BE2C (cell line): Measurements from ENCODE around the gene BPIFB3.

Experiments used
- DNase-seq: peaks from one replicate; pipeline ENCODE4 v3.0.0-alpha.2; 2020
- H3K27me3 ChIP-seq: fragments of 250-450 bp; sonication (Bioruptor Pico); 2 replicates; pipeline ENCODE4 v1.5.1; 2020; ENCODE audit warnings: mild to moderate bottlenecking
- H3K36me3 ChIP-seq: fragments of 250-450 bp; sonication (Bioruptor Pico); 2 replicates; pipeline ENCODE4 v1.5.1; 2020; ENCODE audit warnings: mild to moderate bottlenecking
- H3K4me1 ChIP-seq: fragments of 250-450 bp; sonication (Bioruptor Pico); 2 replicates; pipeline ENCODE4 v1.5.1; 2020
- H3K4me3 ChIP-seq: 2 replicates; pipeline ENCODE4 v1.5.1; 2011; ENCODE audit warnings: low read depth, low read length
- H3K9me3 ChIP-seq: fragments of 250-450 bp; sonication (Bioruptor Pico); 2 replicates; pipeline ENCODE4 v1.5.1; 2020
- TF ChIP-seq, protein P1 (sequence below): IDR thresholded peaks from 2 replicates; pipeline ENCODE4 v1.5.1; 2012; ENCODE audit warnings: mild to moderate bottlenecking, low read depth, low read length

BPIFB3 gene

DNA sequence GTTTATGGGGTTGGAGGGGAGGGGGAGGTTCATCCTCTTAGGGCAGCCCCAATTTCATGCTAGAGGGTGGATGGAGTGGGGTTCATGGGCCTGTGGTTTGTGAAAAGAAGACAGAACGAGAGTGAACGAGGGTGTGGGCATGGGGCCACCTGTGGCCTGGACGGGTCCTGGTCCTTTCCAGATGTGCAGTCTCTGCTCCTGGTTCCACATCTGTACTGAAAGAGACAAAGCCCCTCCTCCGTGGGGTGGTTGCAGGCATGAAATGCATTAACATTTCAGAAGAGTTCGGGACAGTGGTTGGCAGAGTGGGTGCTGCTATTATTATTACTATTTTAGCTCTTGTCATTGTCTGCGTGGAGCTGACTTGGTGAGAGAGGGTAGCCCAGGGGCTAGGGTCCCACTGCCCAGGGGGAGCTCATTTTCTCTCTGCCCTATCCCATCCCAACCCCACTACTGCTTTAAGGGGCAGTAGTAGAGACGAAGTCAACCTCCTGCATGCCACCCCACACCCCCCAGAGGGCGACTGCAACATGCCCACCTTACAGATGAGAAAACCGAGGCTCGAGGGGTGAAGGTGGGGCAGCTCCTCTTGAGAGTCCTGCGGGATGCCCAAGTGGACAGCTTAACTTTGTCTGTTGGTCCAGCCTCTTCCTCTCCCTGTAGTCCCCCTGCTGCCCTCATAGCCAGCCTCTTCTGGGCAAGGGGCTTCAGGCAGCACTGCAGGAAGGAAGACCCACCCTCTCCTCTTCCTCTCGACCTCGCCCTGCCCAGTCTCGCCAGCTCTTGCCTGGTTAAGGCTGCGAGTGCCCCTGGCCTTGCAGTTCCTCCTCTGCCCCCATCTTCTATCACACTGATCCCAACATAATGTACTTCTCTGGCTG lies 37.8 kb upstream of the BPIFB3 start:
- Histone ChIP-seq H3K4me1 (no peaks in the 10 kb centered on the region), H3K27me3 (no peaks in the 10 kb centered on the region), H3K4me3 (no peak overlapping the region), H3K36me3 (no peaks in the 10 kb centered on the region), H3K9me3 (no peaks in the 10 kb centered on the region)
- no peak for DNase-seq
- TF ChIP-seq, protein P1, sequence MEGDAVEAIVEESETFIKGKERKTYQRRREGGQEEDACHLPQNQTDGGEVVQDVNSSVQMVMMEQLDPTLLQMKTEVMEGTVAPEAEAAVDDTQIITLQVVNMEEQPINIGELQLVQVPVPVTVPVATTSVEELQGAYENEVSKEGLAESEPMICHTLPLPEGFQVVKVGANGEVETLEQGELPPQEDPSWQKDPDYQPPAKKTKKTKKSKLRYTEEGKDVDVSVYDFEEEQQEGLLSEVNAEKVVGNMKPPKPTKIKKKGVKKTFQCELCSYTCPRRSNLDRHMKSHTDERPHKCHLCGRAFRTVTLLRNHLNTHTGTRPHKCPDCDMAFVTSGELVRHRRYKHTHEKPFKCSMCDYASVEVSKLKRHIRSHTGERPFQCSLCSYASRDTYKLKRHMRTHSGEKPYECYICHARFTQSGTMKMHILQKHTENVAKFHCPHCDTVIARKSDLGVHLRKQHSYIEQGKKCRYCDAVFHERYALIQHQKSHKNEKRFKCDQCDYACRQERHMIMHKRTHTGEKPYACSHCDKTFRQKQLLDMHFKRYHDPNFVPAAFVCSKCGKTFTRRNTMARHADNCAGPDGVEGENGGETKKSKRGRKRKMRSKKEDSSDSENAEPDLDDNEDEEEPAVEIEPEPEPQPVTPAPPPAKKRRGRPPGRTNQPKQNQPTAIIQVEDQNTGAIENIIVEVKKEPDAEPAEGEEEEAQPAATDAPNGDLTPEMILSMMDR: no peak

DNA sequence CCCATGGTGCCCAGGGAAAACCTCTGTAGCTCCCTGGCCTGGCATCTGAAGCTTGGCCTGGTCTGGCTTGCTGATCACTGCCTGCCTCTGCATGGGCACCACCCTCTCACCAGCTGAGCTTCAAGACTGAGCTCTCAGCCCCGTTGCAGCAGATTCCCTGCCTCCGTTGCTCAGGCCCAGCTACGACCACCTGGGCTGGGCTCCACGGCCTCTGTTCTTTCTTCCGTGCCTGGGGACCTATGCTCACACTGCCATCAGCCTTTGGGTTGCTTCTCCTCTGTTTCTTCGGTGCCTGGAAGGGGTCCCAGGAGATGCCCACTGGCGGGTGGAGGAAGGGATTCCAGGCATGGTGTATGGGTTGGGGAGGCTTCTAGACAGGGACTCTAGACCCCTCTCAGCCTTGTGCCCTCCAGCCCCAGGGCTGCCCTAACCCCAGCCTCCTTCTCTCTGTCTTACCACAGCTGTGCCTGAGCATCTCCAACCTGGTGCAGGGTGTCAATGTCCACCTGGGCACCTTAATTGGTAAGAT lies 37.1 kb upstream of the BPIFB3 start:
- H3K4me1 ChIP-seq: no peaks in the 10 kb centered on the region
- no peaks in the 10 kb centered on the region for H3K9me3 ChIP-seq
- no peaks in the 10 kb centered on the region for H3K27me3 ChIP-seq
- no peaks in the 10 kb centered on the region for H3K36me3 ChIP-seq
- no peak overlapping the region for H3K4me3 ChIP-seq
- TF ChIP-seq, protein P1: no peak
- no peak for DNase-seq

DNA sequence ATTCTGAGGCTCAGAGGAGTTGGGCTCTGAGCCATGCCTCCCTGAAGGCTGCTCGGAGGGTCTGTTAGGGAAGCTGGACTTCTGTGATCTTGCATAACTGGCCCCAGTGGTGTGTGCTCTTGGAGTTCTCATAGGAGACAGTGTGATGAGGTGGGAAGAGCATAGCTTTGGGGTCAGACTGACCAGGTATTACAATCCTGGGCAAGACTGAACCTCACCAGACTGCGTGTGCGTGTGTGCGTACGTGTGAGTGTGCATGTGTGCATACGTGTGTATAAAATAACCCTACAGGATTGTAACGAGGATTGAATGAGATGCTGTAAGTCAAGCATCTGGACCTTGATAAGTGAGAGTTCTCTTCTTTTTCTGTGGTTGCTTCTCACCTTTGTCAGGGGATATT lies 36.2 kb upstream of the BPIFB3 start:
- H3K4me3 ChIP-seq: no peak overlapping the region
- H3K36me3 ChIP-seq: no peaks in the 10 kb centered on the region
- H3K9me3 ChIP-seq: no peaks in the 10 kb centered on the region
- H3K27me3 ChIP-seq: no peaks in the 10 kb centered on the region
- no peaks in the 10 kb centered on the region for H3K4me1 ChIP-seq
- no peak for DNase-seq
- TF ChIP-seq, protein P1: no peak

DNA sequence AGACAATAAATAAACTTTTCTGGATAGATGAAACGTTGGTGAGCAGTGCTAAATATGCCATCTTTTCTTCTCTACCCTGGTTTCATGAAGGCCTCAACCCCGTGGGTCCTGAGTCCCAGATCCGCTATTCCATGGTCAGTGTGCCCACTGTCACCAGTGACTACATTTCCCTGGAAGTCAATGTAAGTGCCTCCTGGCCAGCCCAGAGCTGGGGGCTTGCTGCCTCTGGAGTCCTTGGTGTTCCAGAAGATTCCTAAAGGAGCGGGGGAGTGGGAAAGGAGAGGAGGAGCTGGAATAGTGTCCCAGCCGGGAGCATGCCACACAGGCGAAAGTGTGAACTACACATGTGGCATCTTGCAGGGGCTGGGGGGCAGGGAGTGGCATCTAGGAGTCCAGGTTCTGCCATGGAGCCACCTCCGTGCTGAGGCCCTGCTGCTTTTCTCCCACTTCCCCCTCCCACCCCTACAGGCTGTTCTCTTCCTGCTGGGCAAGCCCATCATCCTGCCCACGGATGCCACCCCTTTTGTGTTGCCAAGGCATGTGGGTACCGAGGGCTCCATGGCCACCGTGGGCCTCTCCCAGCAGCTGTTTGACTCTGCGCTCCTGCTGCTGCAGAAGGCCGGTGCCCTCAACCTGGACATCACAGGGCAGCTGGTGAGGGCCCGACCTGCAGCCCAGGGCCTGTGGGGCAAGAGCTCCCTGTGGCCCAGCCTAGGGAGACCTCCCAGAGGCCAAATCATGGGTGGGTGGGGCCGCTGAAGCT lies 35.4 kb upstream of the BPIFB3 start:
- H3K9me3 ChIP-seq: no peaks in the 10 kb centered on the region
- H3K4me3 ChIP-seq: no peak overlapping the region
- no peaks in the 10 kb centered on the region for H3K4me1 ChIP-seq
- TF ChIP-seq, protein P1: no peak
- no peak for DNase-seq
- H3K36me3 ChIP-seq: no peaks in the 10 kb centered on the region
- no peaks in the 10 kb centered on the region for H3K27me3 ChIP-seq

DNA sequence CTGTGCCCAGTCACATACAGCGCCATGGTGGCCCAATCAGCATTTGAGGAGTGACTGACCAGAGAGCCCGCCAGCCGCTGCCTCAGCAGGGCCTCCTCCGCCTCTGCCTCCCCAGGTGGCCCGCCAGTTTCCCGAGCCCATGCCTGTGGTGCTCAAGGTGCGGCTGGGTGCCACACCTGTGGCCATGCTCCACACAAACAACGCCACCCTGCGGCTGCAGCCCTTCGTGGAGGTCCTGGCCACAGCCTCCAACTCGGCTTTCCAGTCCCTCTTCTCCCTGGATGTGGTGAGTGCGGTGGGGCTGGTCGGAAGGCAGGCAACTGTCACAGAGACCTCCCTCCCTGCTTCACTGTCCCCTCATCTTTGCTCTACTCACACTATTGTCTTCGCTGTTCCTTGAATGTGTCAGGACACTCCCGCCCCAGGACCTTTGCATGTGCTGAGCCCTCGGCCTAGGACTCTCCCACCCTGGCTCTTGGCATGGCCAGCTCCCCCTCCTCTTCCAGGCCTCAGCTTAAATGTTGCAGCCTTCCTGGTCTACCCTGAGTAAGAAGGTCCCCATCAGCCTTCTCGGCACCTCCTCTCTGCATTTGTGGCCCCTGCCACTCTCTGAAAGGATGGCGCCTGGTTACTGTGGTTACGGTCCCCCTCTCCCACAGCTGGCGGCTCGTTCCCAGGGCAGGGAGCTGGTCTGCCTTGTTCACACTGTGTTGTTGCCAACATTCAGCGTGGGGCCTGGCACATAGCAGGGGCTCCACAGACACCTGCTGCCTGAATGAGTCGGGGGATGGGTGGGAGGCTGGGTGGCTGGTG lies 34.0 kb upstream of the BPIFB3 start:
- Histone ChIP-seq H3K4me1 (no peaks in the 10 kb centered on the region), H3K9me3 (no peaks in the 10 kb centered on the region), H3K4me3 (no peak overlapping the region), H3K36me3 (no peaks in the 10 kb centered on the region), H3K27me3 (no peaks in the 10 kb centered on the region)
- no peak for DNase-seq
- TF ChIP-seq, protein P1: no peak
